ENCODE results near the gene CLSTN3. TPM values are rescaled to one million over a fixed set of nuclear protein-coding genes. Genes with fewer than 3 reads are reported as not detected.

CLSTN3 gene
- polyA plus RNA-seq (2013, experiment 1 of 2; ENCODE audit: insufficient read length): 8.5 TPM
- polyA plus RNA-seq (2013, experiment 2 of 2; ENCODE audit: insufficient read length): 10.3 TPM

DNA sequence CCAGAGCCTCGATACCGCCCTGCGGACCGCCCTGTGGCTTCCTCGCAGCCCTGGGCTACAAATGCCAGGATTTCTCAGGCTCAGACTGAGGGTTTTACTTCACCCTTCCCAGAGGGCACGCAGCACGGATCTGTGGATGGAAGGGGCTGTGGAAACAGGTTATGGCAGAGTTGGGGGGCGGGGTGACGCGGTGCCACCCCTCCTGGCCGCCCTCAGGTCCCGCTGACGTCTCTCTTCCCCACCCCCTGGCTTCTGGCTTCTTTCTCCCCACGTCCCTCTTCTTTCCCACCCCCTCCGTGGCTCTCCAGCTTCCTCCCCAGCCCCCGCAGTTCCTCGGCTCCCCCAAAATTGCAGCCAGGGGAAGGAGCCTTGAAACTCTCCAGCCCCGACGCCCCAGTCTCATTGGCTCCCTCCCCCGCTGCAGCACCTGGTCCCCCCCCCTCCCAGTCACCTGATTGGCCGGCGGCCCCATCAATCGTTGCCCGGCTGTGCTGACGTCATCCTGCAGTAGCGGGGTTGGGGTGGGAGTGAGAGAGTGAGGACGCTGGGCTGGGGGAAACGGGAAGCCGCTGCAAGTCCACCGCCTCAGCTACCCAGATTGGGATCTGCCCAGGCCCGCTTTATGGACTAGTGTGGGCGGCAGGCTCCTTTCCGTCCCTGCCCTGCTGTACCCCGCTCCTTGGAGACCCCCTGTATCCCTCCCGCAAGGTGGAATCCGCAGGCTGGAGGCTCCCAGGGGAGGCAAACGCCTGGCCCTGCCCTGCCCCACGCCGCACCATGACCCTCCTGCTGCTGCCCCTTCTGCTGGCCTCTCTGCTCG, at the start of gene CLSTN3:
Gene CLSTN3, plus strand, starts transcription at position 500 of the 820 bp plus-strand sequence. Its CDS starts 278 bp downstream, at position 778.
- DNase-seq: peak; percentile 70

DNA sequence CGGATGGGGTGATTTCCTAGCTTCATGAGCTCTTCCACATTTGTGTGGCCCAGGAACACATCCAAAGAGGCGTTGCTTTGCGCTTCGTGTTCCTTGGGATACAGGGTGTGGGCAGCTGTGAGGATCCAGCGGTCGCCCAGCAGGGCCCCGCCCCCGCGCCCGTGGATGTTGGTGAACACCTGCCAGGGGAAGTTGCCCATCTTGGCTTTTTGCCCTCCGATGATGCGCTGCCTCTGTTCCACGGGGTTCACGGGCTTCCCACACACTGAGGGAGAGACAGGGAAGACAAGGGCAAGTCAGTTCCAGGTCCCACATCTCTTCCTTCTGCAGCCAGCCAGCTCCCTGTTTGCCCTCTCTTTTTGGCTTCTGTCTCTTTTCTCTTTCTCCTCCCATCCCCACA, 49.1 kb upstream of the CLSTN3 start:
- no peak for DNase-seq

DNA sequence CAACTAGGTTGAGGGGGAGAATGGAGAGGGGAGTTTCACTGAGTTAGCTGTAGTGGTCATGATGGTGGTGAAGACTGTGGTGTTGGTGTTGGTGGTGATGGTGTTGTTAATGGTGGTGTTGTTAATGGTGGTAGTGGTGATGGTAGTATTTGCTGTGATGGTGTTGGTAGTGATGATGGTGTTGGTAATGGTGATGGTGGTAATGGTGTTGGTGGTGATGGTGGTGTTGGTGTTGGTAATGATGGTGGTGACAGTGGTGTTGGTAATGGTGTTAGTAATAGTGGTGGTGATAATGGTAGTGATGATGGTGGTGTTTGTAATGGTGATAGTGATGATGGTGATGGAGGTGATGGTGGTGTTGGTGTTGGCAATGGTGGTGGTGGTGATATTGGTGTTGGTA, 47.0 kb upstream of the CLSTN3 start:
- no peak for DNase-seq

DNA sequence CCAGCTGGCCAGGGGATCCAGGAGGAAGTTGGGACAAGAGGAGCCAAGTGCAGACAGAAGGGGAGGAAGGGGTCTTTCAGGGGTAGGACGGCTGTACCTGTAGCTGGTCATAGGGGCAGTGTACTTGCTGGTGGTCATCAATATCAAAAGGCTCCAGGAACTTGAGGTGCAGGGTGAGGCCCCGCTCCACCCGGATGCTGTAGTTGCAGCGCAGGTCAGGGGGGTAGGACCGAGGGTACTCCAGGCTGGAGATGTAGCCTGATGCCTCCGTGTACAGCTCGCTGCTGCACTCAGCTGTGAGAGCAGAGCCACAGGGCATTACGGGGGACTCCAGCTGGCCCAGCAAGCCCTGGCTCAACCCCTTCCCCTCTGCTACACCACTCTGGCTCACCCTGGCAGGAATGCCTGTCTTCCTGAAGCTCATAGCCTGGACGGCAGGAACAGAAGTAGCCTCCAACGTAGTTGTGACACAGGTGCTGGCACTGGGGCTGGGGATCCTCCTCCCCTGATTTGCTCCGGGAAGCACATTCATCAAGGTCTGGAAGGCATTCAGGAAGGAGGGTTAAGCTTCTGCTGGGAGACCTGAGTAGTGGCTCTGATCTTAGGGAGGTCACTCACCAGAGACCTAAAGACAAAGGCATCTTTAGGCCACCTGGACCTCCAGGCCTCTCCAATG, 40.8 kb upstream of the CLSTN3 start:
- no peak for DNase-seq

DNA sequence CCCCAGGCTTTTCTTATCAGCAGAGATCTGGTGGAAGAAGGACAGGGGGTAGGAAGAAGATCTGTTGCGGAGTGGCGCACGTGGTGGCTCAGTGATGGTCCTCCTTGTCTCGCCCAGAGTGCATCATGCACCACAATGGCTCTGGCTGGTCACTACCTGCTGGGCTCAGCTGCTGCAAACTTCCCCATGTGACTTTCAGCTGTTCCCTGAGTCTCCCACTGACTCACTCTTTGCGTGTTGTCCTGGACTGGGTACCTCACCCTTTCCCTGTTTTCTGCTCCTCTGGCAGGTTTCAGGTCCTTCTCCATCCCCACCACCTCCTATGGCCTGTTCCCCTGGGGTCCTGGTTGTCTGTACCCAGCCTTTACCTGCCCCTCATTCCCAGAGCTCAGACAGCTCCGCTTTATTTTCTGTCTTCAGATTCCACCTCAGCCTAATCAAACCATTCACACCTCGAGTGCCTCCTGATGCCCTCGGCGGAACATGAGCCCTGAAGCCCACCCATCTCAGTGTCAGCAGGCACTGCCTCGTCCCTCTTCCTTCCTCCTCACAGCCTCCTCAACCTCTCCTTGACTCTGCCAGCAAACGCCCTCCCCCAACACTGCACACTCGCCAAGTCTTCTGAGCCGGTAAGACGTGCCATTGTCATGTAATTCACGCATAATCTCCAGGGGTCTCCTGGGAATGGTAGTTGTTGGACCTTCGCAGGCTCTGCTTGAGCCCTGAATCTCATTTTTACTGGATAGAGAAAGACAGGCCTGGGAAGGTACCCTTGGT, 39.8 kb upstream of the CLSTN3 start:
- no peak for DNase-seq

DNA sequence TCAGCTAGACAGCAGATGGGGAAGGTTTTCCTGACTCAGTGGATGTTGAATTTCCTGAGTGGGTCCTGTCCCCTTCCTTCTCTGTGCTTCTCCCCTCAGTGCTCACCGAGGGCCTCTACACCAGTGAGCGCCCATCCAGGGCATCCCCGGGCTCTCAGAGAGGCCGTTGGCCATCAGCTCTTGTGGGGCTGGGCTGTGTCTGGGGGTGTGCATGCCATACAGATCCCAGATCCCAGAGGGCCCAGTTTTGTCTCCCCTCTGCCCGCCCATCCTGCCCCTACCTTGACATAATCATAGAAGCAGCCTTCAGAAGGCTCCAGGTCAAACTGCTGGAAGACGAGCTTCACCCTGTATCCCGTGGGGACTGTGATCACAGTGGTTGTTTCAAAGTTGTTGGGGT, 39.0 kb upstream of the CLSTN3 start:
- DNase-seq: no peak

DNA sequence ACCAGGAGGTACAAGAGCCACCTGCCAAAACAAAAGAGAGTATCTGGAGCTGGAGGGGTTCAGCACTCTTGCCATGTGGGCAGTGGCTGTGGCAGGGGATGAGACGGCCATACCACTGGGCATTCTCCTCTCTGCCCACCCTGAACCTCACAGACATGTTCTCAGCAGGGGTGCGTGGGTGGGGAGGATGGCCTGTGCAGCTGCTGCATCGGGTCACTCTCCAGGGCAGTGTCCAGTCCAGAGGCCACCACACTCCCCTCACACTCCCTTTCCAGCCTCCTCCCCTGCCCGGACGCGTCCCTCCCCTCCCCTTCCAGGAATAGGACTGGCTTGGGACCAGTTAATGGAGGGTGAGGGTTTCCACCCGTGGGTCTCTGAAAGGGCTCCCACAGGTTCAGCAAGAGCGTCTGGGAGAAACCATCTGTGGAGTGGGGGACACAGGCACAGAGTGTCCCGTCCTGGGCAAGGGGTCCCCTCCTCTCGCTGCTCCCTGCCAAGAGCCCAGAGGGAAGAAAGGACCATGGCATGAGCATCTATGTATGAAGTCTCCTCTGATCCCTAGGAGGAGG, 38.4 kb upstream of the CLSTN3 start:
- no peak for DNase-seq

DNA sequence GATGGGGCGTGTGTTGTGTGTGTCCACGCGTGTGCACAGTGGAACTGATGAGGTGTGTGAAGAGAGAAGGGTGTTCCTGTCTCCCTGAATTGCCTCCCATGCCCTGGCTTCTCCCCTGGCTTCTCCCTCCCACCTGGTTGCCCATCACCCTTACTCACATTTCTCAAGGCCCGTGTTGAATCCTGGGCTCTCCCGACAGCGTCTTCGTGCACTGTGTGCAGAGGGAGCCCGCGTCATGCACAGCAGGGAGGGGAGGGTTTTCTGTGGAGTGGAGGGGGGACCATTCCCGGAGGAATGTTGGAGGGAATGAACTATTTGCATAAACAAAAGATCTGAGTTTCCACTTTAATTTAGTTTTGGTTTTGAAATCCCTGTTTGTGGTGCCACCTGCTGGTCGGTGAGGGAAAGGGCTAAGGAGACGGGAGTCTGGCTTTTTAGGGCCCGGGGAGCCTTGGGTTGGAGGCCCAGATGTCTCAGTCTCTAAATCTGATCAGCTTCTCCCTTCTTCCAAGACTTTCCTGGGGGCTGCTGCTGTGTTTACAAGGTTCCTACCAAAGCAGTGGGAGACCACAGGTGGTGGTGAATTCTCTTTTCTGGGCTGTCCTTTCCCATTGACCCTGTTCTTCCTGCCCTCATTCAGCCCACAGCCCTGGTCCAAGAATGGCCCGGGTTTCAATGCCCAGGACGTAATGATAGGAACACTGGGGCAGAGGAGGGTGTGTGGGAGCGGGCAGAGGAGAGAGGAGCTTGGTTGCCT, 37.8 kb upstream of the CLSTN3 start, which contains the start of gene C1R:
Gene C1R, minus strand, starts transcription at position 217 of the 757 bp plus-strand sequence. Its CDS starts 57 bp downstream, at position 160.
- peak; percentile 90 for DNase-seq

DNA sequence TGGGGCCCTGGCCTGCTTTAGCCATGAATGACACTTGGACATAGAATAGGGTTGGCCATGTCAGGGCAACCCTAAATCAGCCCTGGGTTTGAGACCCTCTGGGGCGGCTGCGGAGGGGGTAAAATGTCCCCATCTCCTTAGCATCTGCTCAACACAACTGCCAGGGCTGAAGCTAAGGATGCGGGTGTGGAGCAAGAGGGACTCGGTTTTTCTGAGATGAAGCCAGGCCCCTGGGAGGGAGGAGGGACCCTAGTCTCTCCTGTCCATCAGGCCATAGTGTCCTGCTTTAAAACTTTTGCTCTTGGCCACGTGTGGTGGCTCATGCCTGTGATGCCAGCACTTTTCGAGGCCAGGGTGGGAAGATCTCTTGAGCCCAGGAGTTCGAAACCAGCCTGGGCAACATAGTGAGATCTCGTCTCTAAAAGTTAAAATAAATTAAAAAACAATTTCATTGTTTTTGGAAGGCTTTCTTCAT, 37.1 kb upstream of the CLSTN3 start:
- no peak for DNase-seq

DNA sequence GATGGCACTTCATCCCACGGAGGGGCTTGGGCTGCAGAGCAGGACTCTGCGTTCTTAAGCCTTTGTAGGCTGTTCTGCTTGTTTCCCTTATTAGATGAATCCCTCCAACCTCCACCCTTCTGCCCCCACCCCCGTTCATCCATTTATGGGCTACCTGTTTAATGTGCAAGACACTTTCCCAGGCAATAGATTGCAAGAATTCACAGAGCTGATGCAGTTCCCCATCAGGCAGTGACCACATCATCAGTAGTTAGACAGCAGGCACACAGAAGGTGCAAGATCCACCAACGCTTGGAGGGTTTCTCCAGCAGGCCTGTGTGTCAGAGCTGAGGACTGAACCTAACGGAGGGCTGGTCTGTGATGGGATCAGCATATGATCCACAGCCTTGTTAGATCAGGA, 36.7 kb upstream of the CLSTN3 start:
- DNase-seq: no peak

DNA sequence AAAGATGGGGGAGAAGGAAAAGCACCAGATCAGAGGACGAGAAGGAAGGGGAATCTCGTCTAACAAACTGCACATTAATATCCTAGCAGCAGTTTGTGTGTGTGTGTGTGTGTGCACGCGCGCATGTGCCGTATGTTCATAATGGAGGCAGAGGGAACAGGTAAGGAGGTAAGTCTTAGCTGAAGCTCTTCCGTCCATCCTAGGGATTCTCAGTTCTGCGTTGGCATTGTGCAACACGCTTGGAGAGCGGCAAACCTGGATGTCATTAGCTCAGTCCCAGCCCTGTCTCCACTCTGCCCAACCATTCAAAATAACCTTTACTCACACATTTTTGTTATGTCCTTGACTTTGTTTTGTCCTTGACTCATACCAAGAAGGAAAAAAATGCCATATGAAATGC, 36.3 kb upstream of the CLSTN3 start:
- DNase-seq: no peak

DNA sequence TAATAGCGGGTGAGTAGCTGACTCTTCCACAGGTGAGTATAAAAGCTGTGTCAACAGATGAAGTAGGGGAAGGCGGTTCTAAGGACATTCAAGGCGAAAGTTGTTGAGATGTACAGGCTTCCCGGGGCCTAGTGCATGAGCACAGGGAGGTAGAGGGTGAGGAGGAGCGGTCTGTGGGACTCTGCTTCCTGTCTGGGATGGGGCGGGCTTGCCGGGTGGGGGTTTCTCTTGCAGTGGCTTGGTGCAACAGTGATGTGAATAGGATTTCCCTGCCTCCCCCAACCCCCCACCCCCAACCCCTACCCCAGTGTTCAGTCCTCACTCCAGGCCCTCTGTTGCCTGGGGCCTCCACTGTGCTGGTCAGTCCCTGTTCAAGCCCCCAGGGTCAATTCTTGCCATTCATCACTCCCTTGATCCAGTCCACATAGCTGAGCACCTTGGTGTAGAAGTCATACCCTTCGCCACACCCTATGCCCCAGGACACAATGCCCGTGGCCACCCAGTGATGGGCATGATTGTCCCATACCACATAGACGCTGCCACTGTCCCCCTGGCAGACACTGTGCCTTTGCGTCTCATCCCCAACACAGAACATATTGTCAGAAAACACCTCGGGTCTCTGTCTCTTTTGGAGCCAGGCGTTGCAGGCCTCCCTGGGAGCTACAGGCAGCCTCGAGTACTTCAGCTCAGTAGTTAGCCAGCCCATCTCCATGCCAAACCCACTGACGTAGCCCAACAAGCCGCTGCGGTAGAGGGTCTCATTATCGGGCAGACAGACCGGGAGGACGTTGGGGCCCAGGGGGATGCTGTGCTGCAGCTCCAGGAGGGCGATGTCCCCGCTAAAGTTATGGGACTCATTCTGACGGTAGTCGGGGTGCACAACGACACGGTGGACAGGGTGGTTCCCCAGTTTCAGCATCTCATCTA, 33.9 kb upstream of the CLSTN3 start:
- no peak for DNase-seq

DNA sequence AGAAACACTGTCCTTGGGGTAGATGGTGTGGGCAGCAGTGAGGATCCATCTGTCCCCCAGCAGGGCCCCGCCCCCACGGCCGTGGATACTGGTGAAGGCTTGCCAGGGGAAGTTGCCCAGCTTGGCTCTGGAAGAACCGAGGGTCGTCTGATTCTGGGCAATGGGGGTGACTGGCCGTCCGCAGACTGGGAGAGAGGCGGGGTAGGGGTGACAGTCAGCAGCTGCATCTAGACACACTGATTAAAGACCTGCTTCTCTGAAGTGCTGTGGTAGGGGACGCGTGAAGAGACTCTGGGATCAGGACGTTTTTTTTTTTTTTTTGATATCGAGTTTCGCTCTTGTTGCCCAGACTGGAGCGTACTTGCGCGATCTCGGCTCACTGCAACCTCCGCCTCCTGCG, 33.2 kb upstream of the CLSTN3 start:
- no peak for DNase-seq

DNA sequence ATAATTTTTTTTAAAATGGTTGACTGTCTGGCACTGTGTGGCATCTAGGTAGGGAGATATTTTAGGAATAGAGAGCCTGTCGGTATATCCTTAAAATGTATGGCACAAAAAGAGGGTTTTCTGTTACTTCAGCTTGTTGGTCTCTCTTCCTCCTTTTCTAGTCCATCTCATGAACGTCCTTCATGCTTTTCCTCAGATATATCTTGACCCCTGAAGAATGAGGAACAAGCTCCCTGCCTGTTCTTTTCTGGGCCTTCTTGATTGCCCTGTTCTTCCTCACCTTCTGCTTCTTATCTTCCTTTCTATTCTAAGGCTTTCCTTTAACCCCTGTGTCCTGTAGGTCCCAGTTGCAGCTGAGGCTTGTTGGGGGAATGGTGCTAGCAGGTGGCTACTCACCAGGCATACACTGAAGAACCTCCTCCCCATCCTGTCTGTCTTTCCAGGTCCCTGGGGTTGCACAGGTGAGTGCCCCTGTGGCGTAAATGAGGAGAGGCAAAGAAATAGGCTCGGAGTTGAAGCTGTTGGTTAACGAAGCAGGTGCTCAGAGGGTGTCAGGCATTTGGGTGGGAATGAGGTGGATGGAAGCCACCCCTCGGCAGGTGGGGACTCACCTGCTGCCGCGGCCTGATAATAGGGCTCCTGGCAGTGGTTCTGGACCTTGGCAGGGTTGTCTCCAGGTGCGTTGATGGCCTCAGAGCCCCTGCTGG, 30.7 kb upstream of the CLSTN3 start:
- DNase-seq: no peak

DNA sequence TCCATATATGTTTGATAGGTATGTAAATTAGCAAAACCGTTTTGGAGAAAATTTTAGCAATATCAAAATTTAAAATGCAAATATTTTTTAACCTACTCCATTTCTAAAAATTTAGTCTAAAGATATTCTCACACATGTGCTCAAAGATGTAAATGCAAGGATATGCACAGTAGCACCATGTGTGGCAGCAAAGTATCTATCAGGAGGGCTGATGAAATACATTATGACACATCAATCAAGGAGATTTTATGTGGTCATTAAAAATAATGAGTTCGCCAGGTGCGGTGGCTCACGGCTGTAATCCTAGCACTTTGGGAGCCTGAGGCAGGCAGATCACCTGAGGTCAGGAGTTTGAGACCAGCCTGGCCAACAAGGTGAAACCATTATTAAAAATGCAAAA, 29.9 kb upstream of the CLSTN3 start:
- no peak for DNase-seq

DNA sequence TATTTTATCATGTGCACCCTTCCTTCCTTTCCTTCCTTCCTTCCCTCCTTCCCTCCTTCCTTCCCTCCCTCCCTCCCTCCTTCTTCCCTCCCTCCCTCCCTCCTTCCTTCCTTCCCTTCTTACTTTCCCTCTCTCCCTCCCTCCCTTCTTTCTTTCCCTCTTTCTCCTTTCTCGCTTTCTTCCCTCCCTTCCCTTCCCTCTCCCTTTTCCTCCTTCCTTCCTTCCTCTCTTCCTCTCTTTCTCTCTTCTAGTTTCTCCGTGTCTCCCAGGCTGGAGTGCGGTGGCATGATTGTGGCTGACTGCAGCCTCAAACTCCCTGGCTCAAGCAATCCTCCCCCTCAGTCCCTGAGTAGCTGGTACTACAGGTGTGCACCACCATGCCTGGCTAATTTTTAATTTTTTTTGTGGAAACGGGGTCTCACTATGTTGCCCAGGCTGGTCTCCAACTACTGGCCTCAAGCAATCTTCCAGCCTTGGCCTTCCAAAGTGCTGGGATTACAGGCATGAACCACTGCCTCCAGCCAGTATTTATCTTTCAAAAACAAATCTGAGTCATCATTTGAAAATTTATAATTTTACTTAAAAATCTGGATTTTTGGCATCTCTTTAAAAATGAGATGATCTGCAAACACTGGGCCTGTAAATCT, 29.0 kb upstream of the CLSTN3 start:
- DNase-seq: no peak

DNA sequence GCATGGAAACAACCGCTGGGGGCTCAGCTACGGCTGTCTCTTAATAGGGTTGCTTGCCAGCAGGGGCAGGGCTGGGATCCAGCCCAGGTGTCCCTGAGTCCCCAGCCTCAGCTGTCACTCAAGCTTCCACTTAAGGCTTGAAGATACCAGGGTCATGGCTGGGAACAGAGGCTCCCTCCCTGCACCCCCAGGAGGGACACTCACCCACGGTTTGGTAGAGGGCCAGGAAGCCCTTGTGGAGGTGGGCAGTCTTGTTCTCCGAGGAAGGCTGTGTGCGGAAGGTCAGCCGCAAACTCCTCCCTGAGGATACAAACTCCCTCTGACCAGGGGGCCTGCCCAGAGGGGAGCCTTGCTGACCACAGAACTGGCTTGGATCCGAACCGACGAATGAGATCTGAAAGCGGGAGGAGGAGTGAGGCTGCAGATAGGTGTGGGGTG, 28.5 kb upstream of the CLSTN3 start:
- no peak for DNase-seq

DNA sequence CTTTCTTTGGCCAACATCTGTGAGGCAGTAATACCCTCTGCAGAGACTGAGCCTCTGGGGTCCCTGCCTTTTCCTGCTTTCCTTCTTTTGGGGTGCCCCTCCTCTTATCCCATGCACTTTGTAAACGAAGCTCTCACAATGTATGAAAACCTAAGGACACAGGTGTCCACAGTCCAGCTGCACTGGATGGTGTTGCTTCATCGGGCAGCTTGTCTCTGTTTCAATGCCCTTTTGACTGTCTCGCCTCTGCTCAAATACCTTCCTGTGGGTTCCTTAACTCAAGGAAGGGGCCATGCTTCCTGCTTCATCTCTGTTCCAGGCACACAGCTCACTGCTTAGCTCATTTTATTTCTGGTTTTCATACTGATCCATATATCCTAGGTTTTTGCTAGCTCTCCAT, 27.6 kb upstream of the CLSTN3 start:
- DNase-seq: no peak

DNA sequence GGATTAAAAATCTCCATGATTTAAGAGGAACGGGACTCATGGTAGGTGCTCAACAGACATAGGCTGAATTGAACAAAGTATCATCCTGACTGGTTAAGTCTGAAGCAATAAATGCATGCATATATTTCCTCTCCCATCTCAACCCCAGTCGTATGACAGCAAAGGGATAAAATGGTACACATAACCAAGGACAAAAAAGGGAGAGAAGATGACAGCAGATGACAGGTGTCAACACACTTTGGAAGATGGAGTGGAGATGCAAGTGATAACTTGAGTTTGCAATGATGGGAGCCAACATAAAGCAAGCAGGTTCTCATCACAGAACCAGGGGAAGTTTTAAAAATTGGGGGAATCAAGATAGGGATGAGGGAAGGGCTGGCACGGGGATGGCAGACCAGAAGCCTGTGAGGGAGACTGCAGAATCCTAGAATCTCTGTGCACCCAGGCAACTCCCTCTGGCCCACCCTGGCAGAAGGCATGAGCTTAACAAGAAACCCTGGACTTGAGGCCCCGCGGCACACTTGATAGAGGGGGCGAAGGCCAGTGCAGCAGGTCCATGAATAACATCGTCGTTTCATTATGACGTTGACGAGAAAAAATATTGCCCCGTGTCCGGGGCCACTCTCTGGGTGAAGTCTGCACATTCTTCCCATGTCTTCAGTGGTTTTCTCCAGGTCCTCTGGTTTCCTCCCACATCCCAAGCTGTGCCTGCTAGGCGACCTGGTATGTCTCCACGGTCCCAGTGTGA, 26.2 kb upstream of the CLSTN3 start:
- no peak for DNase-seq
